NCI-H446 (cell line): ENCODE data around the gene CNST.
"Not testable (repeated sequence)": the region's sequence is repeated elsewhere in the genome, so short reads cannot be mapped to it uniquely, and the experiment has no call there.

Experiments
- DNase-seq, 2 experiments: peaks; one replicate each; lab custom pipeline; 2025; lab: John Stamatoyannopoulos, UW

The CNST gene

DNA sequence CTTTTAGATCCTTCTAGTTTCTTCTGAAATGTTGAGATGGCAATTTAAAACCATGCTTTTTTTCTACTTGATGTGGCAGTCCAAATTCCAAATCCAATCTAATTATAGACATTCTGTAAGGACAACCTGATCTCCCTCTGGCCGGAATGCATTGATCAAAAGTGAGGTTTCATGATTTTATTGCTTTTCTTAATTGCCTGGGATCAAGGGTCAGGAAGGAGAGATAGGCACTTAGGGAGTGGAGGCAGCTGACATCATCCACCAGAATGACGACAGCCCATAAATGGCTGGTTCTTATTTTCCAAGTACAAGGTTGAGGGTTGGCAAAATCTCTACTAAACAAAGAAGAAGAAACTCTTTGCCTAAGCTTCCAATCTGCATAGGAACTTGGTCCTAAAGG, 111.6 kb downstream of the CNST start:
- DNase-seq = no peak

DNA sequence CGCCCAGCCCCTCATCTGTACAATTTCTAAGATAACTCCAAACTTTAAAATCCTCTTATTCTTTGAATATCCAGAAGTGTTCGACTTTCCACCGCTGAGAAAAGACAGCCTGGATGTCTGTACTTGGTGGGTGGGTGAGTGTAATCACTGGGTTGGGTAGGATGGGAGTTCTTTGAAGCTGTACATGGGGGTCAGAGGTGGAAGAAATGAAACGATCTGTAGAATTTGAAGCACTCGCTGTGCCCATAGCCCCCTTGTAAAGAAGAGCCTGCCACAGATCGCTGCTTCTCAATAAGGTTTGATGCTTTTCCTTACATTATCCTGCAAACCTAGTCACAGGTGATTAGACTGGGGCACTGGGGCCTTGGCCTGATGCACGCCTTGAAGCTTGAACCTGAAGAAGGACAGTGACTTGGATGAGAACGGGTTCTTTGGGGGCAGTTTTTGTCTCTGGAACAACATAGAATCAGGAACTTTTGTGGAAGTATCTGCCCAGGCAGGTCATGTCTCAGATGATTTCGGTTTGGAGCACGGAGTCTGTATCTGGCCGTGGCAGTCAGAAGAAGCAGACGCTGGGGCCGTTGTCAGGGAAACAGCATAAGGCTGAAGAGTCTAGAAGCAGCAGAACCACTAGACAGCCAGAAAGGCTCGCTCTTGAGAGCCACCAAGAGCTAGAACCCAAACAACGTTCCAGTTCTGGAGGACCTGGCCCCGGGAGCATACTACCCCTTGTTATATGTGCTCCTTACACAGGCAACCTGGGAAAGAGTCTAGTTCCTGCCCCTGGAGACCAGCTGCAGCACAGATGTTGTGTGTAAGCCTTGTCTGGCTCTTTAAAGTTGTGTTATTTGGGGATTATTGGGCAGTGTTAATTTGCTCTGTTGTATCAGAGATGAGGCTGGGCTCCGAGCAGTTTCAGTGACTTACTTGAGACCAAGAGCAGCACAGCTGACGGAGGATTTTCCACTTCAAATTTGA, 112.8 kb downstream of the CNST start:
- no peak for DNase-seq

DNA sequence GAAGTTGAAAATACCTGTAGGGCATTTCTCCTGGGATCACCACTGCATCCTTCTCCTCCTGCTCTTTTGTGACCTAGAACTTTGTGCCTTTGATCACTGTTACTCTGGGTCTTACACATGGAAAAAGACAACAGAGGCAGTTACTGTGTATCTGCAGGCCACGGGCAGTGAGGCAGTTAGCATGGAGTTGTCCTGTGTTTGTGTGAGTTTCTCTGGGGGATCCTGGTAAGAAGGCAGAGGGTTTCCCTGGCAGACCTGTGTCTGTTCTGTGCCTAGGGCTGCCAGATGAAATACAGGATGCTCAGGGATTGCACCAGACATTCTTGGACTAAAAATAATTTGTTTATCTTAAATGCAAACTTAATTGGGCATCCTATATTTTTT, 113.5 kb downstream of the CNST start:
- no peak for DNase-seq

DNA sequence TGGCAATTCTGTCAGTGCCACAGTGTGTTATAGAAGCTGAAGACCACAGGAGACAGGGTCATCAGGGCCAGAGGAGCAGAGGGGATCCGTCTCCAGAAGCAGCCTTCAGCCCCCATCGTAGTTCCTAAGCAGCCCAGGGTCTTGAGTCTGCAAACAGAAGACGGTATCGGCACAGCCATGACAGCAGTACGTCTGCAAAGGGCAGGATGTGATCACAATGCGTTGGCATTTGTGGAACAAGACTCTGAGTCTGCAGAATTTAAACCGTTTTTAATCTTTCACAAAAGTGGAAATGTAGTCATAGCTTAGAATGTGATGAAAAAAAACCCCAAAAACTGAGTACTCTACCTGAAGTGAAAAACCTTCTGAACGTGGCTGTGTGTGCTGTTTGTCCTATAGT, 113.9 kb downstream of the CNST start:
- DNase-seq = no peak

DNA sequence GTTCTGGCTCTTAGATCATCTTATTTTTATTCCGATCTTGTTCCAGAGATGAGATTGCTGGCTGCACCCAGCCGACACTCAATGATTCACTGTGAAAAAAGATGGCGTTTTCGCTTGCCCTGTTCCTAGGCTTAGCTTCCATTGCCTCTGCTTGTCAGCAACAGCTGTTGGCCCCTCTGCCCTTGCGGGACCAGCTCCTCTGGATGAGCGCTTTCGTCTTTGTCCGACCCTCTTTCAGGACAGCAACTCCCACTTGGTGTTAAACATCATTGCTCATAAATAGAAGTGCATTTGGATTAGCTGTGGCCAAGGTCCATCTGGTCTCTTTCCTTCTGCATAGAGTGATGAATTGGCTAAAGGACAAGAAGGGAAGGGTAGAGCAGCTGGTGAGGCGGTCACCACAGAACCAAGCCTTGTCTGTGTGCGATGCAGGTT, 114.5 kb downstream of the CNST start:
- DNase-seq = peak in 1 of 2 experiments; percentile 45

DNA sequence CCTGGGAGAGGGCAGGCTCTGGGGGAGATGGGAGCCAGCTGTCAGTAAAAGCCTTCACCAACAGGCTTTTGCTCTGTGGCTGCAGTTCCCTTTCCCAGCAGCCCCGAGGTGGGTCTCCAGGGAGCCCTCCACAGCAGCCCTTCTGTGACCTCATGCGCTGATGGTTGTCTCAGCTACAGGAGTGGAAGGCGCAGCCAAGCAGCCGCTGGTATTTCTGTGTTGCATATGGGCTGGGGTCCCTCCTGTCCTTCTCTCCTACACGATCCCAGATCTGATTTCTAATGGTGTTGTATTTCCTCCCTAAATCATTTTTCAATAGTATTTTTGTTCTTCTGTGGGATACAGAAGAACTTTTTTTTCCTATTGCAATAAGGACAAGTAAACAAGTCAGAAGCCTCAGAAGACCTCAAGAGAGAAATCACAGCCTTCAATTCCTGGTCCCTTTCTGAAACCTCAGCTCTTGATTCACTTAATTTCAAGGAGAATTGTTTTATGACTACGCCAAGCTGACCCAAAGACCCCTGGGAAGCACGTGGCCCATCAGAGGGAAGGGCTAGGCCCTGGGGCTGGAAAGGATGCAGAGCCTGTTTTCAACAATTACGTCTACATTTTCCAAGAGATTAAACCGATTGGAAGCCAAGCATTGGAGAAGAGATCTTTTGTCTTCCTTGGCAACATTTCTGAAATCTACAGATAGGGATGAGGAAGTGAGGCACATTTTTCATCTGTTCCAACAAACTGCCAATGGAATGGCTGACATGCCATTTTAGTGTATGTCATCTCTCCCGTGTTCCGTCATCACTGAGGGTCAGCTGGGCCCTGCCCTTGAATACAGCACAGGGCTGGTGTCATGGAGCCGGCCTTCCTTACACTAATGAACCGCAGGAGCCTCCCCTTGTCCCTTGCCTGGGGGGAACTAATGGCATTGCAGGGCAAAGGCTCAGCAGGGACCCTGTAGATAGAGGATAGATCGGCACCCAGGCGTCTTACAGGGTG, 115.9 kb downstream of the CNST start:
- peak; percentile 5 to 20 for DNase-seq

DNA sequence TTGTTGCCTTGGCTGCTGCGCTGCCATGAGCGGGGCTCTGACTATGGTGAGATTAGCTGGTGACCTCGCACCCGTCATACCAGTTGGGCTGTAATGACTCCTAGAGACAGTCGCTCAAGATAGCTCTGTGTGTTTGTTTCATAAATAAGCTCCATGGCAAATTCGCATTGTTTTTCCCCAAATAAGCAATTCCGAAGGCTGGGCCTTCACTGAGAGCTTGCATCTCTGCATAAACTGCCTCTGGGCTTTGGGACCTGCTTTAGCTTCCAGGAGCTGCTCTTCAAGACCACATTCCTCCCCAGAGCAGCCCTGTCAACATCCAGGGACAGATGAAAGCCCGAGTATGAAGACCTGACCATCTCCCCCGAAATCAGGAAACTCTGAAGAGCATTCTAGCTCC, 117.3 kb downstream of the CNST start:
- no peak for DNase-seq

DNA sequence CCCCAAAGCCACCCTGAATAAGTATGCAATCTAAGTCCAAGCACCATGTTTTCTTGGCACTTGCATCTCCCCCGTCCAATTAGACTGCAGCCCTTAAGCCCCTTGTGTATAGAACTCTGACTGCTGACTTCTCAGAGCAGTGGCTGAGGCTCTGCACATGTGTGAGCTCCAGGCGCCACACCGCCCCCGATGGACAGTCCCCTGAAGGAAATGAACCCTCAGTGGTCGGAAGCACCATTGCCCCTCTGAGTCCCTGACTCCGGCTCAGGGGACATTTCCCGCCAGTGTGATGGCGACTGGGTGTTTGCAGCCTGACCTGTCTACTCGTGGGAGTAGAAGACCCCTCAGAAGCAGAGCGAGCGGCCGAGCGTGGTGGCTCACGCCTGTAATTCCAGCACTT, 120.7 kb downstream of the CNST start:
- DNase-seq = no peak

DNA sequence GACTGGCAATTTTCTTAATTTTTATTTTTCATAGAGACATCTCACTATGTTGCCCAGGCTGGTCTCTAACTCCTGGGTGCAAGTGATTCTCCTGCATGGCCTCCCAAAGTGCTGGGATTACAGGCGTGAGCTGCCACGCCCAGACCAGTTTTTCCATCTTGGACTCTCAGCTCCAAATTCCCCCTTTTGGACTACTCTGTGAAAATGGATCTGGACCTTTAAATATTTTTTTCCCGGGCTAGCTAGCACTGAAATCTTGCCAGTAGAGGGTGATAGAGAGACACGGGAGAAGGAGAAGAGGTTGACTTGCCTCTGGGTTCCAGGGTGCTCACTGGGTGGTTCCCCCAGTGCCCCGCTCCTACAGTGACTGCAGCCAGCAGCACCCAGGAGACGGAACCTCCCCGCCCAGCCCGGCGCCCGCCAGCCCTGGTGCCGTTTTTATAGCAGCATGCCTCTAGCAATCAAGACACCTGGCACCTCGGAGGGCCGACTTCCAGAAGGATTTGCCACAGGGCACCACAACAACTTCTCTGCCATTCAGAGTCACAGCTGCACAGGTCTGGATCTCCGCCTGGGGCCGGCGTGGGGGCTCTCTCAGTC, 123.3 kb downstream of the CNST start:
- DNase-seq = peak; percentile 57 to 85

DNA sequence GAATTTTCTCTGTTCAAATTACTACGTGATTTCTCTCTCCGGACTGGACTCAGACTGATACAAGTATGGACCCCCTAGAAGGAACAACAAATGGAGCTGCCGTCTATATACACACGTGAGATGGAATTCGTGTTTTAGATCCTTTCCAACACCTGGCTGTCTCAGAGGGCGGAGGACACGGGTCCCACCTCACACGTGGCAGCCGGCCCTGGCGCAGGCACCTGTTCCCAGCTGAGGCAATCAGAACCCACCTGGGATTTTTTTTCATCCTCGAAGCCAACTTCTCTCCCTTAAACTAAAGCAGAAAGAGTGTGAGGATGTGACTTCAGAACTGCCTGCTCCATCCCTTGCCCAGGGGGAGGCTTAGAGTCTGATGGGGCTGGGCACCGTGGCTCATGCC, 123.8 kb downstream of the CNST start:
- no peak for DNase-seq

DNA sequence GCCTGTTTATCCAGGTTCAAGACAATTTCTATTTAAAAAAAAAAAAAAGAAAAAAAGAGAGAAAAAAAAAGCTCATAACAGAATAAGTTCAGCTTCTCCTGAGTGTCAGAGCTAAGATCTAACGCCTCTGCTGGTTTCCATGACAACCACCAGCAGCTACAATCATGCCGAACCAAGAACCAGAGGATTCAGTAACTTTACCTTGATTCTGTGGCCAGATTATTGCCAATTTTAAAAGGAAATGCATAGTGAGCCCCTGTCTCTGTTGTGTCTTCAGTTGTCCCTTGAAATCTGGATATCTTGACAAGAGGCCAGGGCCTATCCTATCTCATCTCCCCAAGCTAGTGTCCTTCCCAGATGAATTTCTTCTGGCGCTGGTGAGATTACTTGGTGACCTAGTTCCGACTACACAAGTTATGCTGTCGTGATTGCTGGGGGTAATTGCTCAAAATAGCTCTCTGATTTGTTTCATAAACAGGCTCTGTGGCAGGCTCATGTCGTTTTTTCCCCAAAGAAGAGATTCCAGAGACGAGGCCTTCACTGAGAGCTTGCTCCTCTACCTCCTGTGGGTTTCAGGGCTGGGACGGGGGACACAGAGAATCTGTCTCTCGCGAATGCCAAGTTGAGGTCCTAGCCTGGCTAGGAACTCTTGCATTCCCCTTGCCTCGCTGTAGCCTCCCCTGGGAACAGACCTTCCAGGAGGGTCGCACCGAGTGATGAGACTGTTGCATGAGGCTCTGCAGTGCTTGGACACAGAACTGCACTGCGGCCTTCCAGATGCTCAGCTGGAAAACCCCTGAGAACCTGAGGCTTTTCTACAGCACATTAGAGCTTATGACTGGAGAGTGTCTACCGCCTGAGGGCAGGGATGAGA, 125.6 kb downstream of the CNST start:
- no peak for DNase-seq

DNA sequence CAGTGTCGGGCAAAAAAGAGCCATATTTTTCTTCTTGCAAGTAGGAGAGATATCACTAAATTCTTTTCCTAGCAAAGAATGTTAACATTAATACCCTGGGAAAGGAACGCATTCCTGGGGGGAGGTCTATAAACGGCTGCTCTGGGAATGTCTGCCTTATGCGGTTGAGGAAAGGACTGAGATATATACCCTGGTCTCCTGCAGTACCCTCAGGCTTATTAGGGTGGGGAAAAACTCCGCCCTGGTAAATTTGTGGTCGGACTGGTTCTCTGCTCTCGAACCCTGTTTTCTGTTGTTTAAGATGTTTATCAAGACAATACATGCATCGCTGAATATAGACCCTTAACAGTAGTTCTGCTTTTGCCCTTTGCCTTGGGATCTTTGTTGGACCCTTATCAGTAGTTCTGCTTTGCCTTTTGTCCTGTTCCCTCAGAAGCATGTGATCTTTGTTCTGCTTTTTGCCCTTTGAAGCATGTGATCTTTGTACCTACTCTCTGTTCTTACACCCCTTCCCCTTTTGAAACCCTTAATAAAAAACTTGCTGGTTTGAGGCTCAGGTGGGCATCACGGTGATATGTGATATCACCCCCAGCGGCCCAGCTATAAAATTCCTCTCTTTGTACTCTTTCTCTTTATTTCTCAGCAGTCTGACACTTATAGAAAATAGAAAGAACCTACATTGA, 128.1 kb downstream of the CNST start:
- DNase-seq = not testable (repeated sequence)

DNA sequence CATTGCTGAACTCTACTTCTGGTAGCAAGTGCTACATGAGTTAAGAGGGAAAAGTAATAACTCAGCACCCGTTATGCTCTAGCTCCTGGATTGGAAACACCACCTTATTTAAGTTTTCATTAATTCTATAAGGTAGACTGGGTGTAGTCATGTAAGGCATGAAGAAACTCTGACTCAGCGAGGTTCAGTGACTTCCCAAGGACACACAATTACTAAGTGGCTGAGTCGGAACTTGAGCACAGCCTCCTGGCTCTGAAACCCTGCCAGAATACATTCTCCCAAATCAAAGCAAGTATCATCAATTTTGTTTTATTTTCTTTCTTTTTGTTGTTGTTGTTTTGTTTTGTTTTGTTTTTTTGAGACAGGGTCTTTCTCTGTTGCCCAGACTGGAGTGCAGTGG, 128.9 kb downstream of the CNST start:
- no peak for DNase-seq

DNA sequence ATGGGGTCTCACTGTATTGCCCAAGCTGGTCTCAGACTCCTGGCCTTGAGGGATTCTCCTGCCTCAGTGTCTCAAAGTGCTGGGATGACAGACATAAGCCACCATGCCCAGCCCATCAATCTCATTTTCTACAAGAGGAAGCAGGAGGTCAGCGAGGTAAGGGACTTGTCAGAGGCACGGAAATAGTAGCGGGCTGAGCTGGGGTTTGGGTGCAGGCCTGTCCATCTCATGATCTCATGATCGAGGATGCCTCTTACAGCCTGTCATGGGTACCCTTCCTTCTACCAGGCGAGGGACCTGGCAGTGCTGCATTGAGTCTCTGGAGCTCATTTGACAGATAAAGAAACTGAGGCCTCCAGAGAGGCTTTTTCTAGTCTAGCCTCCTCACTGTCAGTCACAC, 129.4 kb downstream of the CNST start:
- DNase-seq = no peak

DNA sequence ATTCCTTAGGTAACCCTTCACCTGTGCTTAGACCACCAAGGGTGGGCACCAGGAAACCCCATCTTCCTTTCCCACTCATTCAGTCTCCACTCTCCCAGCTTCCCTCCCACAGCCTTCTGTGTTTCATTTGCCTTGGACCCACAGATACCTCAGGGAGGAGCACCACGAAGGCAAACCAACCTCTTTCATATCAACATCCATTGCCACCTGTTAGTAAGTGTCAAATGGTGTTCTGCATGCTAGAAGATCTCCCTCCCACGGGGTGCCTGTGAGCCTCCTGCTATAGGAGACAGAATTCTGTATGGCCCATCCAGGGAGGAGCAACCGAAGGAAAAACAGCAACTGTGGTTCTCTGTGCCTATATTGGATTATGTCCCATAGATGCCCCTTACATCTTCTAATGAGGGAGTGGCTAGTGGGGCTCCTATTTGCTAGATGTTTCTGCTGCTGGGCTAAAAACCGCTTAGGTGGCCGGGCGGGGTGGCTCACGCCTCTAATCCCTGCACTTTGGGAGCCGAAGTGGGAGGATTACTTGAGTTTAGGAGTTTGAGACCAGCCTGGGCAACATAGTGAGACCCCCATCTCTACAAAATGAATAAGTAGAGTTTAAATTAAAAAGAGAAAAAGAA, 132.3 kb downstream of the CNST start:
- no peak for DNase-seq

DNA sequence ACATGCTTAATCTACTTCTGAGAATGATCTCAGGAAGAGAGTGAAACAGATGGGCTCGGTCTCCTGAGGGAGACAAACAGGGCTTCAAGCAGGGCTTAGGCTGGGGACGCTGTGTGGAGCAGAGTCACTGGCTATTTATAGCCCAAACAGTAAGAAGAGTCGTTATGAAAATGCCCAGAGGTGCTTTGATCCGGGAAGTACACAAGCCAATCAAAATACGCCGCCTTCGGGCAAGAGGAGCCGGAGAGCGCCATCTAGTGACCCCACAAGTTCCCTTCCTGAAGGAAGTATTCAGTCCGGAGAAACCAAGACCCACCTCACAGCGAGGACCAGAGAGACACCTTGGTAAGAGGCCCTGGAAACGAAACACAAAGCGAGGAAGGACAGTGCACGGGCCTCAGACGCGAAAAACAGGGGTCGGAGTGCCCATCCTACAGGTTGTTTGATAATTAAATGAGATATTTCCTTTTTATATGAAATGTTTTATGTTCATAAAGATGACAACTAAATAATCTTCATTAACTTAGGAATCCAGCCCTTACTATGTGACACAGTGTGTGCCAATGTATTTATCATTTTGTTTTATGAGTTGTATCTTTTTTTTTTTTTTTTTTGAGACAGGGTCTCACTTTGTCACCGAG, 133.0 kb downstream of the CNST start:
- DNase-seq = peak; percentile 78 to 92

DNA sequence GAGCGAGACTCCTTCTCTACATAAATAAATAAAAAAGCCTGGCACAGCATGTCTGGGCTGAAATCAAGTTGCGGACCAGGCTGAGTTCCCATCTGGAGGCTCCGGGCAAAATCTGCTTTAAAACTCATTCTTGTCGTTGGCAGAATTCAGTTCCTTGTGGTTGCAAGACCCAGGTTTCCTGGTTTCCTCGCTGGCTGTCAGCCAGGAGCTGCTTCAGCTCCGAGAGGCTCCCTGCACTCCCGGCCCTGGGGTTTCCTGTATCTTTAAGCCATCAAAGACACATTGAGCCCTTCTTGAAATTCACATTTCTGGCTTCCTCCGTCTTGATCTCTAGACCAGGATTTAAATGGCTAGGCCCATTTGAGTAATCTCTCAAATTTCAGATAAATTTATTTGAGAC, 137.3 kb downstream of the CNST start:
- no peak for DNase-seq

DNA sequence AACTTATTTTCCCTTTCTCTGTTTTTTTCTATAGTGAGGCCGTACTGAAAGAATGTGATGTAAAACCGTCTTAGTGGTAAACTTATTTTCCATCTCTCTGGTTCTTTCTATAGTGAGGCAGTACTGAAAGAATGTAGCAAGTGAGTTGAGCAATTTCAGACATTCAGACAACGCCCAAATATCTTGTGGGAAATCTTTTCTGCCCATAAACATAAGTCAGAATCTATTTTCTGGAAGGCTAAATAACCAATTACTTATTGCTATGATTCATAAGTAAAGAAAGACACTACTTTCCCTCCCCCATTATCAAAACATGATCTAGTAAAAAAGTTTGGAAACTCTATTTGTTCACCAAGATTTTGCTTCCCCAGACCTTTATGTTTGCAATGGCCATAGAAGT, 139.1 kb downstream of the CNST start:
- DNase-seq = no peak

DNA sequence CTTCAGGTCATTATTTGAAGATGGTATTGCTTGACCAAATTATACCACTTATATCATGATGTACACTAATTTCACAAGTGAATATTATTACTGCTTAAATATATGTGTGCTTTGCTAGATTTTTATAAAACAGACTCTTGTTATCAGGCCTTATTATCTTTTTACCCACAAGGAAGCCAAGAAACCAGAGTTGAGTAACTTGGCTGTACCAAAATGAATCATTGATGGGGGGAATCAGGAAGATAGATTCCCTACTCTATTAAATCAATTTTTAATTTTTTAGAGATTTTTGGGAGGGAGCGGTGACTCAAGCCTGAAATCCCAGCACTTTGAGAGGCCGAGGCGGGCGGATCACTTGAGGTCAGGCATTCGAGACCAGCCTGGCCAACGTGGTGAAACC, 141.9 kb downstream of the CNST start:
- no peak for DNase-seq

DNA sequence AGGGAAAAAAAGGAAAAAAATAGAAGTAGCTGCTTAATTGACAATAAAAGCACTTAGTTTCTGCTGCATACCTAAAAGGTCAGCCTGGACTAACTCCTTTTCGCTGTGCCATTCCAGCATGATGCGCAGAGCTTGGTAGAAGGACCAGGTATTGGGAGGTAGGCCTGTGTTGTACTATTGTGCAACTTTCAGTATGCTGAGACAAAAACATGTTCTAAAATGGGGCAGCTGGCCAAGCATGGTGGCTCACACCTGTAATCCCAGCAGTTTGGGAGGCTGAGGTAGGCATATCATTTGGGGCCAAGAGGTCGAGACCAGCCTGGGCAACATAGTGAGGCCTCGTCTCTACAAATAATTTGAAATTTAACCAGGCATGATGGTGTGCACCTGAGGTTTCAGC, 142.9 kb downstream of the CNST start:
- no peak for DNase-seq
